Endometrial microvascular endothelial cells (primary cell): ENCODE measurements around the gene TOM1L2. TPM values are rescaled to one million over a fixed set of nuclear protein-coding genes. Genes with fewer than 3 reads are reported as not detected.

Source experiments
- in situ Hi-C: cut with HindIII; loops from 2 replicates; pipeline ENCODE4 v1.10.0; 2017; ENCODE audit warnings: low sequenced_read_pairs, low pct_unique_long_range_greater_than_20kb; ENCODE audit errors: inconsistent ontology term
- total RNA-seq: library from RNA; depleted of rRNA; stranded (reverse); fragments of >200 nt; gene quantifications from one replicate; pipeline ENCODE4 v1.2.3, GENCODE V29; 2015; ENCODE audit errors: inconsistent ontology term

Gene TOM1L2
- total RNA-seq, 1 donor from 2014 or later = 68.5 TPM

DNA sequence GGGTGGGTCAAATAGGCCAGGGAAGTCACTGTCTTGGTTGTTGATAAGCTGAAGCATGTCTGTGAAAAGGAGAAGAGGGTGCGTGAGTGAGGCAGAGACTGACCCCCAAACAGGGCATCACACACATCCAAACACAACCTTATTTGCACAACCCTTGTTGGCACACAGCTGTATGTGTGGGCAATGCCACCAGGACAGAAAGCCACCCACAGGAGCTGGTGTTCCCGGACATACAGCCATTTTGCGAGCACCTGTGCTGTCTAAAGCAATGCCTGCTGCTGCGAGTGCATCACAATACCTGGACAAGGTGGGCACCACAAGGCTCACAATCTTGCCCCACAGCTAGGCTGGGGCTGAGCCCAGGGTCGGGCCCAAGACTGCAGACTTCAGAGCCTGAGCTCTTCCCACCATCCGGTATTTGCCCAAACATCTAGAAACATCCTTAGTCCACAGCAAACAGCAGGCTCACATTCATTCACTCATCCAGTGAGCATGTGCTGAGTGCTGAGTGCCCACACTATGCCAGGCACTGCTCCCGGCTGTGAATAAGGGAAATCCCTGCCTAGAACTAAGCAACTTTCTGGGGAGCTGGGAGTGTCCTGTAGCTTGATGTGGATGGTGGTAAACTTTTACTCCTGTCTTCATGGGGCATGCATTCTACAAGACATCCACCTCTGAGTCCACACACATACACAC, 151.6 kb downstream of the TOM1L2 start:
- in situ Hi-C loops = no loop called here

DNA sequence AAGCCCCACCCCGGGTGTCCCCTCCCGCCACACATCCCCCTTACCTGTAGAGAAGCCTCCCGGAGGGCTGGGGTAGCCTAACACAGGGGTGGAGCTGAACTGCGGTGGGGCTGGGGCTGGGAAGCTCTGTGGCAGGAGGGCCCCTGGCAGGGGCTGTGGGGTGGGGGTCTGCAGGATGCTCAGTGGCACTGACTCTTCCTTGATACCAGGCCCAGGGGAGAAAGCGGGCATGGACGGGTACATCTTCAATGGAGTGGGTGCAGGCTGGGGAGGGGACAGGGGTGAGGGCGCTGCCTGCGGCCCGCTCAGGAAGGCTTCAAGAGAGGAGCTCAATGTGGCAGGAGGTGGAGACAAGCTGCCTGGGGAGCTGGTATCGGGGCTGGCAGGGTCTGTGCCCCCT, 152.2 kb downstream of the TOM1L2 start:
- in situ Hi-C loops = no loop called here

DNA sequence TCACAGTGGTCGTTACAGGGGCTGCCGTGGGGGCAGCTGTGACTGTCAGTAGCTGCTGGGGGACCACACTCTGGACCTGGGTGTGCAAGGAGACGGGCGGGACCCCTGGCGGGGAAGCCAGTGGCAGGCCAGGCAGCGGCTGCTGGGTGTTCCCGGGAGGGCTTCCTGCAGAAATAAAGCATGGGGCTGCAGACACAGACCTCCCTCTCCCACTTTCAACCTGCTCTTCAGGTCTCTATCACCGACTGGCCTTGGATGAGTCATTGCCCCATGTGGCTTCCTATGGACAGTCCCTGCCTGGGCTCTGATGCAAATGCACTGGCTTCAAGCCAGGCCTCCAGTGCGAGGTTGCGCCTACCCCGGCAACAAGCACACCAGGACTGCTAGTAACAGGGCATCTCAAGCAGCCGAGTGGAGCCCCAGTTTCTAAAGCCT, 152.6 kb downstream of the TOM1L2 start:
- in situ Hi-C loops = loop anchor here (10.0 kb wide), 1 partner anchor 145 kb away; no protein-coding TSS in a partner anchor

DNA sequence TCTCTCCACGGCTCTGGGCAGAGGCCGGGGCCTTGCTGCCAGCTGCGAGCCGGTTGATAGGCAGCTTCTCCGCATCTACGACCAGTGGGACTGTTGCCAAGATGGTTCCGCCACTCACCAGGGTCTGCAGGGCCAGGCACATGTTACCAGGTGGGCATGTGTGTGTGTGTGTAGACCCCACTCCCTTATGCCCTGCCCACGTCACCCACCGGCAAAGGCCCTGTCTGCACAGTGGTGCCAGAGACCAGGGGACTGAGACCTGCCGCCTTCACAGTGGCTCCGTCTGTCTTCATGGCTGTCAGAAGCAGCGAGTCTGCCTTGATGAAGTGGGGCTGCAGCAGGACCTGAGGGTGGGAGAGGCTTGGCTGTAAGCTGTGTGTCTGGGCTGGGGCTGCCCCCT, 153.1 kb downstream of the TOM1L2 start:
- in situ Hi-C loops = loop anchor here (10.0 kb wide), 1 partner anchor 144 kb away; no protein-coding TSS in a partner anchor

DNA sequence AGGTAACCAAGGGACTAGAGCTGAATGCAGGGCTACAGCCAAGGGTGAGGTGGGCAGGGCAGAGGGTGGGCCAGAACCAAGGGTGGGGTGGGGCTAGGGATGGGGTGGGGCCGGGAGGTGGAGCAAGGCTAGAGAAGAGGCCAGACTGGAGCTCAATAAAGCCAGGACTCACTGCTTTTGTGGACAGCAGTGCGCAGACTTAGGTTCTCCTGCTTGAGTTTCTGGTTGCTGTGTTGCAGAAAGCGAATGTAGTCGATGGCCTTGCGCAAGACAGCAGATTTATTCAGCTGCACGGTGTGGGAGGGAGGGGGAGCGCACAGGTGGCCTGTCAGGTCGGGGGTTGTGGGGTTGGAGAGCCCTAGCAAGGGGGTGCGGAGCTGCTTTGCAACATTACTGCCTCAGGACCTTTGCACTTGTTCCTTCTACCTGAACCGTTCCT, 154.1 kb downstream of the TOM1L2 start:
- in situ Hi-C loops = loop anchor here (10.0 kb wide), 1 partner anchor 143 kb away; no protein-coding TSS in a partner anchor

DNA sequence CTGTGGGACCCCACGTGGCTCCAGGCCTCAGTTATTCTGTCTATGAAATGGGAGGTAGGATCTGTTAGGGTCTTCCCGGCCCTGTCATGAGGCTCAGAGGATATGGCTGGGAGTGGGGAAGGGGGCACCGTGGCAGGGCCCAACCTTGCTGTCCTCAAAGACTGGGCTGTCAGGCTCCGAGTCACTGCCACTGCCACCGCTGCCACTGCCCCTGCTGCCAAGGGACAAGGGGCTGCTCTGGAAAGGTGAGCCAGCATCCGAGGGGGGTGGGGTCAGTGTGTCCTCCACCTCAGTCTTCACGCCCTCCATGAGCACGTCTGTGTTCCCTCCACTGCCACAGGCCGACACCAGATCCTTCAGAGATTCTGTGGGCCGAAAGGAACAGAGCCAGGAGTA, 154.7 kb downstream of the TOM1L2 start:
- in situ Hi-C loops = loop anchor here (10.0 kb wide), 1 partner anchor 143 kb away; no protein-coding TSS in a partner anchor

DNA sequence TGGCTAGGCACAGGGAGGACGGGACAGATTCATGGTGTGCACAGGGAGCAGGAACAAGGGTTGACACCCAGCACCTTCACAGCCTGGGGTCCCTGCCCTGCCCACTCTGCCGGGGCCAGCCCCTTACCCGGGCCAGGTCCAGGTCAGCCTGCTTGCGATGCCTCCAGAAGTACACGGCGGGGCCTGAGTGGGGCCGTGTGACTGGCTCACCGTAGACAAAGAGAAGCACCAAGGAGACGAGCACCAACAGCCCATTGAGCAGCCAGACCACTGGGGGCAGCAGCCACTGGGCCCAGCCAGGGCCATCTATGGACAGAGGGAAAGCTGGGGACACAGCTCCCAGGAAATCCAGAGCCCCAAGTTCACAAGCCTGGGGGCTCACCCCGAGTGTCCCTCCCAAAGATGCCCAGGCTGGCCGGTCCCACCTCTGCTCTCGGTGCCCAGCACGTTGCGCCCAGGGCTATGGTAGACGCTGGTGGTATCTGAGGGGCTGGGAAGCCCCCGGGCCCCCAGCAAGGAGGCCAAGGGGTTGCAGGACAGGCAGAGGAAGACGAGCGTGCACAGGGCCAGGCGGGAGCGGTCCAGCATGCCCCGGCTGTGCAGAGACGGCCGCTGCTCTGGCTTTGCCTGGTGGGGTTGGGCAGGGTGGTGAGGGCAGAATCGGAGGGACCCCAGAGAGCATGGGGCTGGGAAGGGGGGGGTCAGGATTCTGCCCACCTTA, 155.2 kb downstream of the TOM1L2 start:
- in situ Hi-C loops = loop anchor here (10.0 kb wide), 1 partner anchor 142 kb away; no protein-coding TSS in a partner anchor

DNA sequence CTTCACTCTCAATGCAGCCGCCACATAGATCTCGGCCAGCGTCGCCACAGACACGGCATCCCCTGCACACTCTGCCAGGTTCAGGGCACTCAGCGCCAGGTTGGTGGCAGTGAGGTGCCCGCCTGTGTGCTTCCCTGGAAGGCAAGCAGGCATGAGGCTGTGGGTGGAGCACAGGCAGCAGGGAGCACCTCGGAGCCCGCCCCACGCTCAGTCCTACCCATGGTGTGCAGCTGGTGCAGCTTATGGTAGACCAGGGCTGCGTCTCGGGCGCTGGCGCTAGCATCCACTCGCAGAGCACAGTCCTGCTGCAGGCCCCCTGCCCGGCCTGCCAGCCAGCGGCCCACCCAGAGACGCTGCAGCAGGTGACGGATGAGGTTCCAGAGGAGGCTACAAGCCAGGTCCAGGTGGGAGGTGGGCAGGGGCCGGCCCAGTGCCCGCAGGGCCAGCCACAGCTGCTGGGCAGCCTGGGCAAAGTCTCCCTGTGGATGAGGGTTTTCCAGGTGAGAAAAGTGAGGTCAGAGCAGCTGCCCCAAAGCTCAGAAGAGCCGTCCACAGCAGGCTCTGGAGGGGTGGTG, 155.9 kb downstream of the TOM1L2 start:
- in situ Hi-C loops = loop anchor here (10.0 kb wide), 1 partner anchor 142 kb away; no protein-coding TSS in a partner anchor

DNA sequence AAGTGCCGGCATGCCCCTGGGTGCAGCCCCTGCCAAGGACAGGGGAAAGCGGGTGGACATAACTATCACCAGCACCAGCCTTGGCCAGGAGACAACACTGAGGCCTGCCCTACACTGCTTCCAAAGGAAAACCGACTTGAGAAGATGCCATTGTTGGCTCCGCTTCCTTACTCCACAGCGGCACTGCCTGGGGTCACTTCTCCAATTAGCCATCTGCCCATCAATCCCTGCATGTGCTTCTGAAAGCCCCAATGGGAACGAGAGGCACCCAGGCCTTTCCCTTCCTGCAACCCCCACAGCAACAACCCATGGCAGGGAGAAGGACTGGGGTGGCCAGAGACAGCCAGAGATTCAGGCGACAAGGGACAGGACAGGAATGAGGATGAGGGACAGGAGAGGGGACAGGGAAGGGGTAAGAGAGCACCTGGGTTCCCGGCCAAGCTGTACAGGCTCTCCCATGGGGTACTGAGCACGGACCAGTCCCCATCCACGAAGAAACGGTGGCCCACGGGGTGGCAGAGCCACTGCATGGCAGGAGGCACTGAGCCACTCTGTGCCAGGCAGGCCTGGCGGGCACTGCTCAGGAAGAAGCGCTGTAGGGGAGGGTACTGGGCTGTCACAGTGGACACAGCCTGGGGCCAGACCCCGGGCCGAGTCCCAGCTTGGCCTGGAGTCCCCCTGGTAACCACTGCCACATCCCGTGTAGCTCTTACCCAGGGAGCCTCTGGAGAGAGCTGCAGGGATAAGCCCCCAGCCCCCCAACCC, 156.6 kb downstream of the TOM1L2 start:
- in situ Hi-C loops = loop anchor here (10.0 kb wide), 1 partner anchor 141 kb away; no protein-coding TSS in a partner anchor

DNA sequence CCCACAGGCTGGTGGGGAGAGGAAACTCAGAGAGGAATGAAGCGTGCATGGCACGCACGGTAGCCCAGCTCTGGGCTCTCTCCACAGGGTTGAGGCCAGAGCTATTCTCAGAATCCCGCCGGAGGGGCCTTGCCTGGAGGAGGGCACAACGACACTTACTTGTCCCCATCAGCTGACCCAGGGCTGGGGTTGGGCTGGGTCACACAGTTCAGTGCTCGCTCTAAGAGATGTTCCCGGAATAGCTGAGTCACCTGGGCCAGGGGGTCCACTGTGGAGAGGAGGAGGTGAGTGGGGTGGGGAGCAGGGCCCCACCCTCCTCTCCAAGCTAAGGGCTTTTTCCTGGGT, 157.2 kb downstream of the TOM1L2 start:
- in situ Hi-C loops = loop anchor here (10.0 kb wide), 1 partner anchor 140 kb away; no protein-coding TSS in a partner anchor

DNA sequence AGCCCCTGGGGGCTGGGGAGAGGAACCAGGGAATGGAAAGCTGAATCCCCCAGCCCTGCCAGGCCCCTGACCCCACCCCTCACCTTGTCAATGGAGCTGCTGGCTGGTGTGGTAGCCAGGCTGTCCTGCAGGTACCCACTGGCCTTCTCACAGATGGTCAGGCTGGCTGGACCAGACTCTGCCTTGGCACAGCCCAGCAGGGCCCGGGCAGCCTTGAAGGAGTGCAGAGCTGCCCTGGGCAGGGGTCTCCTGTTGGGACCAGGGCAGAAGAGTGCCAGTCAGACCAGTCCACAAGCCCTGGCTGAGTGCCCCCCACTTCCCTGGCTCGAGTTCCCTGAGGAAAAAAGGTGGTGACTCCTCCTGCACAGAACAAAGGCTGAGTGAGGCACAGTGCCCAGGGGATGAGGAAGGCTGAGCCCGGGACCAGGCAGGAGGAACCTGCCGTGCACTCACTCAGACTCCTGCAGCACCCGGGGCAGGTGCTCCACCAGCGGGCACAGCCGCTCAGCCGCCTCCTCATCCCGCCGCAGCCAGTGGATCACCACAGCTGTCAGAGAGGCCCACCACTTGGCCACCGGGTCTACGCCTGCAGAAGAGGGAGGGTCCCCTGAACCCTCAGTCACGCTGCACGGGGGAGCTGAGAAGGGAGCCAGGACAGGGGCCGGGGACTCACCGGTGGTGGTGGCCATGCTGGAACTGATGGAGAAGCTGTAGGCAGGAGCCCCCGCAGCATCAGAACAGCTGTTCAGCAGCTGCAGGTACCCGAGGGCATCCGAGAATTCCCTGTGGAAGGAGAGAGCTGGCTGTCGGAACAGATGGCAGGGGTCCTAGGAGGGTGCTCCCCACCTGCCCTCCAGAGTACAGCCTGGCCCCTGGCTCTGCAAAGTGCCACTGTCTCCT, 157.8 kb downstream of the TOM1L2 start:
- in situ Hi-C loops = loop anchor here (10.0 kb wide), 1 partner anchor 140 kb away; no protein-coding TSS in a partner anchor

DNA sequence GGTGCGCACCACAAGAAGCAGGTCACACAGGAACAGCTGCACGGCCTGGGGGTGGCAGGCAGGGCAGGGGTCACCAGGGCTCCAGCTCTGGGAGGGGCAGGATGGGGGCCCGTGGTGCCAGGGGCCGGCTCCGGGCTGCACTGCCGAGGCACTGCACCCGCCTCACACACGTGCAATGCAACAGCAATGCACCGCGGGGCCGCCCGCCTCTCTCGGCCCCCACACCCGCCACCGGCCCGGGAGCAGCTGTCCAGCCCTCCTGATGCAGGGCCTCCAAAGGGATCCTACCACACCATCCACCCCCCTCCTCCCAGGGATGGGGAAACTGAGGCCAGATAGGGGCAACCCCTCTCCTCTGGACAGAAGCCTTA, 158.5 kb downstream of the TOM1L2 start:
- in situ Hi-C loops = loop anchor here (10.0 kb wide), 1 partner anchor 139 kb away; no protein-coding TSS in a partner anchor

DNA sequence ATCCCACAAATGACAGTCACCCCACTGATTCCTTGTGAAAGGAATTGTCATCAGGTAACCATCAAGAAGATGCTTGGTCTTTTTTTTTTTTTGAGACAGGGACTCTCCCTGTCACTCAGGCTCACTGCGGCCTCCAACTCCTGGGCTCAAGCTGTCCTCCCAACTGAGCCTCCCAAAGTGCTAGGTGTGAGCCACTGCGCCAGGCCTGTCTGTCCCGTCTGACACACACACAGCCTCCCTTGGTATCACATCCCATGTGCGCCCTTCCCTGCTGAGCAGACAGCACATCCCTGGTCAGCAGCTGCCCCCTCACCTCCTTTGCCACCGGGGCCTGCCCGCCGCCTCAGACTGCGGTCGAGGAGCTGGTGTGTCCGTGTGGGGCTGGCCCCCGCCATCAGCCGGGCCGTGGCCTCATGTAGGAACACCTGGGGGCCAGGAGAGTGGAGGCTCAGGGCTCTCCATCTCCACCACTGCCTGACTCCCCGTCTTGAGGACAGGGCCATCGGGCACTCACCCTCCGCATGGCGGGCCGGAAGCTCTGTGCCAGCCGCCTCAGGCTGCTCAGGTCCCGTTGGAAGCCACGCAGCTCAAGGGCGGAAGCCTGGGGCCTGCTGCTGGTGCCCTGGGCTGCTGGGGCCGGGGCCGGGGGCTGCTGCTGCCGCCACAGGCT, 159.0 kb downstream of the TOM1L2 start:
- in situ Hi-C loops = loop anchor here (10.0 kb wide), 1 partner anchor 138 kb away; no protein-coding TSS in a partner anchor

DNA sequence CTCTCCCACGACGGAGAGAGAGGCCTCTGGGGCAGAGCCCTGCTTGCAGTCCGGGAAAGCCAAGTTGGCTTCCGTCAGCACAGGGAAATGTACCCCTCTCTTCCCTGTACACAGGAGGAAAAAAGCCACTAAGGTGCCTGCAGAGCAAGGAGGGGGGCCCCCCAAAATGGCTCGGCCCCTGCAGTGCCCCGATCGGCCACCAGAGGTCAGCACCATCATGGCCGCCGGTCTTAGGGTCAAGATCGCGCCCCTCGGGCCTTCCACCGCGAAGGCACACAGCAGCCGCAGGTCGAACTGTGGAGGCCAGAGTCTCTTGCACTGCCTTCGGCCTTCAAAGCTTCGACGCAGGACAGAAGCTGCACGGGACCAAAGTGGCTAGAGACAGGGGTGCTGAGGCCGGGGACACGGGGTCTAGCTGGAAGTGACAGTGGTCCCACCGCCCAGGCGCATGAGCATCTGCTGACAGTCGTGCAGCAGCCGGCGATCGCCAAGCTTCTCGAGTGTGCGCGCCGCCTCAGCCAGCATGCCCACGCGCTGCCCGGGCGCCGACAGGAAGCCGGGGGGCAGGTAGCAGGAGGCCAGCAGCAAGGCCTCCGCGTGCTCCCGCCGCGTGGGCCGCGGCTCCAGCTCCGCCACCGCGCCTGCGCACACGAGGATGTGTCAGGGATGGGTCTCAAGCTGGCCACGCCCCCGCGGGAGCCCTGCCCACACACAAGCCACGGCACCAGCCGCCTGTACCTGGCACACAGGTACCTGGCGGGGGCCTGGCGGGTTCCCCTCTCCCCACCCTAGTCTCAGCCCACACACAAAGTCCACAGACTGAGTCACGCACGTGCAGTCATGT, 159.8 kb downstream of the TOM1L2 start:
- in situ Hi-C loops = loop anchor here (10.0 kb wide), 1 partner anchor 138 kb away; no protein-coding TSS in a partner anchor

DNA sequence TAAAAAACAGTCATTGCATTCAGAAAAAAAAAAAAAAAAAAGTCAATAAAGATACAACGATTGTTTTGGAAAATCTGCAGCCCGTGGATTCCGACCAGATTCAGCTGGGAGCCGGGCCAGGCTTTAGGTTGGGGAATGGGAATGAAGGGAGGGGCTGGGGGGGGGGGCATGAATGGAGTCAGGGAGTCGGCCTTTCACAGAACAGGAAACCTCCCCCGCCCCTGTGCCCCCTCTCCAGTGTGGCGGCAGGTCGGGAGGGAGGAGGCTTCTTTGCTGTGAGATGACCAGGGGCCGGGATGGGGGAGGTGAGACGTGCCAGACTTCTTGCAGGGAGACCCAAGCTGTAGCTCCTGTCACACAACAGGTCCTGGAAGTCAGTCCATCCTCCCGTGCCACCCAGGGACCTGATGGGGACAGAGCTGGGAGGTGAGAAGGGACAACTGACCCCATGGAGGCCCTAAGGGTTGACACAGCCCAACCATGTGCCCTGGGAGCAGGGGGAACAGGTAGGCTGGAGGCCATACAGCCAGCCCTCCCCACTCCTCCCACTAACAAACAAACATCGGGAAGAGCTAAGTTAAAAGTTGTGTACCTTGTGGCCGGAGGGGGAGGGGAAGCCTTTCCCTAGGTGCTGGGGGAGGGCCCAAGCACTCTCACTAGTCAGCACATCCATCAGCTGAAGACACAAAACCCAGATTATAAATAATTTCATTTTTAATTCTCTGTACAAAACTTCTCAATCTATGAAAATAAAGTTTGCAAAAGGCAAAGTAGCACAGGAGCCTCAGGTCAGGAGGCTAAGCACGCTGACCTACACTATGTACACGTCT, 160.6 kb downstream of the TOM1L2 start:
- in situ Hi-C loops = loop anchor here (10.0 kb wide), 1 partner anchor 137 kb away; no protein-coding TSS in a partner anchor

DNA sequence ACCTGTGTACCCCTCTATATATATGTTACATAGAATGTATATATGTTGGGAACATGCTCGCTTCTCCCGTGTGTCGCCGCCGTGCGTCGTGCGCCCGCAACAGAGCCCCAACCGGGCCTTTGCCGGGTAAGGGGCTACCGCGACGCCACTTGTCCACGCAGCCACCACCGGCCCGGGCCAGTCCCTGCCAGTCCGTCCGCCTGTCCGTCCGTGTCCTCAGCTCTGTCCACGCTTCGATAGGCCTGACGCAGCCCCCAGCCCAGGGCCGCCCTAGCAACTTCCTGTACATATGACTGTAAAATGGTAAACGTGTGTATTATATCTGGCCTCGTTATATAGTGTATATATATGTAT, 161.3 kb downstream of the TOM1L2 start:
- in situ Hi-C loops = loop anchor here (10.0 kb wide), 1 partner anchor 136 kb away; no protein-coding TSS in a partner anchor
